Erythroblast (primary cell): Measurements from ENCODE around the gene PIK3R3.

Experiments
- GATA1 ChIP-seq: IDR thresholded peaks from 2 replicates; pipeline ENCODE4 v1.6.1; 2011; ENCODE audit warnings: low read depth, mild to moderate bottlenecking, control low read depth, low read length, moderate library complexity
- POLR2A ChIP-seq: IDR thresholded peaks from 2 replicates; pipeline ENCODE4 v1.6.1; 2011; ENCODE audit warnings: mild to moderate bottlenecking, low read length

DNA sequence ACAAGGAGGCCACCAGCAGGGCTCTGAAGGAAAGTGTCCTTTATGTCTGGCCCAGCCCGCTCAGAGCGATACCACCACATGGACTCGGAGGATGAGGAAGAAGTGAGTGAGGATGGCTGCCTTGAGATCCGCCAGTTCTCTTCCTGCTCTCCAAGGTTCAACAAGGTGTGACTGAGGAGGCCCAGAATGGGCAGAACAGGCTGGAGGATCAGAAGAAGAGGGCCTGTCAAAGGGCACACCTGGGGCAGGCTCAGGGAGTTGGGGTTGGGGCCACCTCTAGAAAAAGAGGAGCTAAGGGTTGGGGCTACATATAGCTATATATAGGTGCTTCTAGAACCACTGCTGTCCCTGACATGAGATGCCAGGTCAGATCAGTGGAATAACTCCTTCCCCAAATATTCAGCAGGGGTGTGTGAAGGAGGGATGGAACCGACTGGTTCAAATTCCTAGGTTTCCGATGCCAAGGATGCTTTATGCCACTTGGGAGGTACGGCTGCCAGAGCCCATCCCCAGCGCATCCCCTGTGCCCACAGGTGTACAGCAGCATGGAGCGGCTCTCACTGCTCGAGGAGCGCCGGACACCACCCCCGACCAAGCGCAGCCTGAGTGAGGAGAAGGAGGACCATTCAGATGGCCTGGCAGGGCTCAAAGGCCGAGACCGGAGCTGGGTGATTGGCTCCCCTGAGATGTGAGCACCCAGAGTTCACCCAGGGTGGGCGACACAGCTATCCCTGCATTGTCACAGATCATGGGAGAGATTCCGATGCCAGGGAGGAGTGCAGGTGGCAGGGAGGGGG lies 102.2 kb downstream of the PIK3R3 start:
- TF ChIP-seq POLR2A (no peak), GATA1 (no peak)
